K562 (cell line): Measurements from ENCODE around the gene RASL10B.

Experiments
- CBX5 ChIP-seq: IDR thresholded peaks from 2 replicates; pipeline ENCODE4 v1.6.1; 2014; ENCODE audit warnings: low read depth, borderline replicate concordance
- EP300 ChIP-seq: IDR thresholded peaks from 2 replicates; pipeline ENCODE4 v1.6.1; 2012; ENCODE audit warnings: low read length, improper control_type of control experiment
- FOXP1 ChIP-seq: sonication (generic); formaldehyde crosslinking; IDR thresholded peaks from 2 replicates; pipeline ENCODE4 v1.8.0; 2022; ENCODE audit warnings: mild to moderate bottlenecking, missing genetic modification reagents
- JUNB ChIP-seq: fragments of 450-650 bp; formaldehyde crosslinking; conservative IDR thresholded peaks from 2 replicates; pipeline ENCODE4 v1.4.0; 2020; ENCODE audit warnings: mild to moderate bottlenecking
- NKRF ChIP-seq: fragments of 450-650 bp; IDR thresholded peaks from 2 replicates; pipeline ENCODE4 v1.6.1; 2016; ENCODE audit warnings: borderline replicate concordance
- POLR2AphosphoS5 ChIP-seq: IDR thresholded peaks from 2 replicates; pipeline ENCODE4 v1.6.1; 2011; ENCODE audit warnings: mild to moderate bottlenecking, low read depth, low read length, moderate library complexity; ENCODE audit not compliant: control insufficient read depth, insufficient read depth
- RBM15 ChIP-seq: fragments of 200-400 bp; formaldehyde crosslinking; IDR thresholded peaks from 2 replicates; pipeline ENCODE4 v1.6.1; 2018; ENCODE audit warnings: mild to moderate bottlenecking, low read length, moderate library complexity; ENCODE audit not compliant: insufficient read depth
- REST ChIP-seq, 2 experiments: fragments of 450-650 bp; formaldehyde crosslinking in 1 of 2; IDR thresholded peaks; 2 replicates each; pipeline versions ENCODE4 v1.4.0 to v1.6.1; 2014 to 2020; ENCODE audit warnings: mild to moderate bottlenecking in 2 of 2, borderline replicate concordance in 1 of 2, low read depth in 1 of 2
- ZBTB17 ChIP-seq: fragments of 450-650 bp; formaldehyde crosslinking; IDR thresholded peaks from 2 replicates; pipeline ENCODE4 v1.4.0; 2020; ENCODE audit warnings: mild to moderate bottlenecking
- ZC3H4 ChIP-seq: sonication (generic); formaldehyde crosslinking; IDR thresholded peaks from 2 replicates; pipeline ENCODE4 v1.9.0; 2021; ENCODE audit warnings: missing genetic modification reagents, borderline replicate concordance

GRCh38 chr17:35788477-35789368 is 57.3 kb downstream of the RASL10B start:
- TF ChIP-seq EP300 (no peak), RBM15 (no peak), REST (IDR thresholded peaks at IDR 0.05; ENCODE audit: borderline replicate concordance) (no peak), REST (CRISPR knock-in tag; IDR thresholded peaks at IDR 0.05; ENCODE audit: low read depth) (no peak), CBX5 (no peak), NKRF (no peak), ZBTB17 (CRISPR knock-in tag) (no peak), POLR2AphosphoS5 (no peak), FOXP1 (CRISPR knock-in tag) (no peak), ZC3H4 (no peak), JUNB (CRISPR knock-in tag) (no peak)
